GM18867 (cell line): ENCODE data around the gene FAM210A.
"Not testable (repeated sequence)": the region's sequence is repeated elsewhere in the genome, so short reads cannot be mapped to it uniquely, and the experiment has no call there.

ENCODE experiments used
- ATAC-seq: cut with Tn5 transposase; IDR thresholded peaks from one replicate; pipeline ENCODE4 v1.9.1; 2021; ENCODE audit warnings: mild to moderate bottlenecking, moderate library complexity; ENCODE audit not compliant: unreplicated experiment

FAM210A gene

DNA sequence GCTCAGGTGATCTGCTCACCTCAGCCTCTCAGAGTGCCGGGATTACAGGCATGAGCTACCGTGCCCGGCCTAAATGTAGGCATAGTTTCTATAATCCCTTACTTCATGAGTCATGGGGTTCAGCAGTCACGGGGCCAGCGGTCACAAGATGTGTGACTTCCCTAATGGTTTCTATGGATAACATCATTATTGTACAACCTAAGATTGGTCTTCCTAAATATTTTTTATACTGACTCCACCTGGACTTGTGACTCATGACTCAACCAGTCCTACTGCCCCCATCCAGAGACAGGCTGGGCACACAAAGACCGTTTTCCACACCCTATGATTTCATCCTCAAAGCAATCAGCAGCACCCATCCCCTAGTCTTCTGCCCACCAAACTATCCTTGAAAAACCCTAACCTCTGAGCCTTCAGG lies 15.9 kb downstream of the FAM210A start:
- no peak for ATAC-seq

GRCh38 chr18:13703899-13704298 lies 22.5 kb downstream of the FAM210A start:
- ATAC-seq = no peak

DNA sequence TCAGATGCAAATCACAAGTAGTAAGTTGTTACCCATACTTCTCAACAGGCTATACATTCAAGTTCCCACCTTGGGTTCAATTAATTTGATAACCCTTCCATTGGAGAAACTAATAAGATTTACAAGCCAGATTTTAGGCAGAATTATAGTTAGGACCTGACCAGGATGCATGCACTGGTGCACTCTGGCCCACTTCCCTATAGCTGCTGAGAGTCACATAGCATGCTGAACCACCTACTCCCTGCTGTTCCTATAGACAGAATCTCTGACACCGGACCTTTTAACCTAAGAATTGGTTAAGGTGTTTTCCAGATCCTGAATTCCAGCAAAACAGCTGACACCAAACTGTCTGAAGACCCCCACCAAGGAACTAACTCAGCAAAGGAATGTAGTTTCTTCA lies 26.2 kb downstream of the FAM210A start:
- ATAC-seq = no peak

DNA sequence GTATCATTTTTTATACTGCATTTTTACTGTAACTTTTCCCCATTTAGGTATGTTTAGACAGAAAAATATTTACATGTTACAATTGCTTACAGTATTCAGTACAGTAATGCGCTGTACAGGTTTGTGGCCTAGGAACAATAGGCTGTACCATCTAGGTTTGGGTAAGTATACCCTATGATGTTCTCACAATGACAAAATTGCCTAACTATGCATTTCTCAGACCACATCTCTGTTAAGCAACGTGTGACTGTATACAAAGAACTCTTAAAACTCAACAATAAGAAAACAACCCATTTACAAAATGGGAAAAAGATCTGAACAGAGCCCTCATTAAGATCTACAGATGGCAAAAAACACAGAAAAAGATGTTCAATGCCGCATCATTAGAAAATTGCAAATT lies 29.4 kb downstream of the FAM210A start:
- ATAC-seq = no peak

DNA sequence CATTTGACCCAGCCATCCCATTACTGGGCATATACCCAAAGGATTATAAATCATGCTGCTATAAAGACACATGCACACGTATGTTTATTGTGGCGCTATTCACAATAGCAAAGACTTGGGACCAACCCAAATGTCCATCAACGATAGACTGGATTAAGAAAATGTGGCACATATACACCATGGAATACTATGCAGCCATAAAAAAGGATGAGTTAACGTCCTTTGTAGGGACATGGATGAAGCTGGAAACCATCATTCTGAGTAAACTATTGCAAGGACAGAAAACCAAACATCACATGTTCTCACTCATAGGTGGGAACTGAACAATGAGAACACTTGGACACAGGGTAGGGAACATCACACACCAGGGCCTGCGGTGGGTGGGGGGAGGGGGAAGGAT lies 31.0 kb downstream of the FAM210A start:
- ATAC-seq = not testable (repeated sequence)

DNA sequence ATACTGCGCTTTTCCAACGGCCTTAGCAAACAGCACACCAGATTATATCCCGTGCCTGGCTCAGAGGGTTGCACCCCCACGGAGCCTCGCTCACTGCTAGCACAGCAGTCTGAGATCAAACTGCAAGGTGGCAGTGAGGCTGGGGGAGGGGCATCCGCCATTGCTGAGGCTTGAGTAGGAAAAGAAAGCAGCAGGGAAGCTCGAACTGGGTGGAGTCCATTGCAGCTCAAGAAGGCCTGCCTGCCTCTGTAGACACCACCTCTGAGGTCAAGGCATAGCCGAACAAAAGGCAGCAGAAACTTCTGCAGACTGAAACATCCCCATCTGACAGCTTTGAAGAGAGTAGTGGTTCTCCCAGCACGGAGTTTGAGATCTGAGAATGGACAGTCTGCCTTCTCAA lies 36.3 kb downstream of the FAM210A start:
- ATAC-seq = not testable (repeated sequence)

GRCh38 chr18:13688191-13689136 lies 37.9 kb downstream of the FAM210A start:
- no peak for ATAC-seq

GRCh38 chr18:13684546-13684945 lies 41.8 kb downstream of the FAM210A start:
- no peak for ATAC-seq

DNA sequence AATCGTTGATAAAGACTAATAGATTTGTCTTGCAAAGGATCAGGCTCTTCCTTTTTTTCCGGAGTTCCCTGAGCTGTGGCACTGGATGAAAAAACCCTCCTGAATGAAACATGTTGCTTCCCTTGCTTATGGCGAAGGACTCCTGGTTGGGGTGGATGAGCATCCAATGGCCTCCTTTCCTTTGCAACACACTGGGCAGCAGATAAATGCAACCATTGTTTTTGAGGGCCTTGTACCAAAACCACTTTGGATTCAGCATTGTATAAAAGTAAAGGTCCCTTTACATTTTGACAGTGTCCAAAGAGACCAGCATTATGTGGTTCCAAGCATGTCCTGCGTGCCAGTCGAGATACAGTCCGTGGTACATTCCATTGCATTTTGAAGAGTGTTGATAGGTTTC lies 44.7 kb downstream of the FAM210A start:
- ATAC-seq = no peak

DNA sequence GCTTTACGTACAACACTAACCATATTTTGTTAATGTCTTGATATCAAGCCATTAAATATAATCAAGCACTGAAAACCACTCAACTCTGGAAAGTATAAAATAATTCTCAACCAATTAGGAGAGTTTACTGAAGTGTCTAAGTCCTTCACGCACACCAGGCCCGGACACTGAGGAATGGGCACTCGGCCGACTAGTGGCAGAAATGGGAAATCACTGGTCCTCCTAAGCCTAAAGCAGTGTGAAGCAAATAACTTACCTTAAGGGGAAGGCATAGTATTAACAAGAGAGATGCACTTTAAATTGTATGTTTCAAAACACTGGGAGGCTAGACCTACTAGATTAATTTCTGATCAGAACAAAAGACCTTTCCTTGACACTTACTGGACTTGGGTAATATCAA lies 45.7 kb downstream of the FAM210A start:
- ATAC-seq = peak; percentile 86

DNA sequence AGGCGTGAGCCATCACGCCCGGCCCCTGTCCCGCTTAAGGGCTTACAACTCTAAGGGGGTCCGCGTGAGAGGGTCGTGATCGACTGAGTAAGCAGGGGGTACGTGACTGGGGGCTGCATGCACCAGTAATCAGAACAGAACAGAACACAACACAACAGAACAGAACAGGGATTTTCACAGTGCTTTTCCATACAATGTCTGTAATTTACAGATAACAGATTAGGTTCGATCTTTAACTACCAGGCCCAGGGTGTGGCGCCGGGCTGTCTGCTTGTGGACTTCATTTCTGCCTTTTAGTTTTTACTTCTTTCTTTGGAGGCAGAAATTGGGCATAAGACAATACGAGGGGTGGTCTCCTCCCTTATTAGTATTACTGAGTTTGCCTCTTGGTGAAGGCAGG lies 49.0 kb downstream of the FAM210A start:
- ATAC-seq = not testable (repeated sequence)

GRCh38 chr18:13676471-13676870 lies 49.9 kb downstream of the FAM210A start:
- ATAC-seq = no peak

GRCh38 chr18:13672657-13673056 lies 53.7 kb downstream of the FAM210A start:
- ATAC-seq = no peak

DNA sequence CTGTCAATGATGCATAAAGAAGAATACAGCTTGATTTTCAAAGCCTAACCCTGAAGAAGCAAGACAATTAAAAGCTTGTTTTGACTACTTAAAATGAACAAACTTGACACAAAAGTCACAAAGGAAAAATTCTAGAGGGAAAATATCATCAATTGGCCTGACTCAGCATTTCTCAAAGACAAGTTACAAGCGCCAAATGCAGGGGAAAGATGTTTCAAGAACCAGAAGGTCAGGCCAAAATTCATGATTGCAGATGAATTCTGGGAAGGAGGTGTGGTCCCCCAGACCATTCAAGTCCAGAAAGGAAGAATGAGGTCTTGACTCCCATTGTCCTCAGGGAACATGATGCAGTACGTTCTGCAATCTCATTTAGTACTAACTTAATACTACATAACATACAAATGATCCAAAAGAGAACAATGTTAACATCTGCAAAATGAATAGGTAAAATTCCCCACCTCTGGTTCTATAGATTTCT lies 64.5 kb downstream of the FAM210A start:
- no peak for ATAC-seq

DNA sequence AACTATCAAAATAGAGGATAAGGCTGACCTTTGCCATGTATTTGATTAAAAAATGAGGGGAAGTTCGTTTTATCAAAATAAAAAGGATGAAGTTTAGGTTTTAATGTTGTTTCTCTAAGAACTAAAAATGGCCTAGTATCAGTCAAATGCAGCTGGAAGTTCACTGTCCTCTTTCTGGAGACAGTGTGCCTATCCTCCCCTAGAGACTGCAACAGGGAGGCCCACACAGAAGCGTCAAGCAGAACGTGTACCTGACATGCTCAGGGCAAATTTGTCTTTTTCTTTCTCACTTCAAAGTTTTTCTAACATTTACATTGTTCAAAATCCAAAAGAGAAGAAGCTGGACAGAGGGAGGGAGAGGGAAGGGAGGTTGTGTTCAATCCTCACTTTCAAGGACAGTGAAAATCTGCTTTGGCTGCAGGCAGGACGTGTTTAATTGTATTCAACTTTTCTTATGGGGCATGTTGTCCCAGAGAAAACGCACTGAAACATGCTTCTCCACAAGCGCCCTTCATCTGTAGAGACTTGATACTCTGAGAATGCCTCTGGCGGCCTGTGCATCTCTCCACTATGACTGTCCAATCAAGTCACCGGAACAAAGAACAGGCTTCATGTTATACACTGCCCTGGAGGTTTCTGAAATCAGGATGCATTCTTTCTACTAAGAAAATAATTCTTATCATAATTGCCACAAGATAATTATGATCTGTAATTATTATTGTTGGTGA lies 65.1 kb downstream of the FAM210A start:
- no peak for ATAC-seq

DNA sequence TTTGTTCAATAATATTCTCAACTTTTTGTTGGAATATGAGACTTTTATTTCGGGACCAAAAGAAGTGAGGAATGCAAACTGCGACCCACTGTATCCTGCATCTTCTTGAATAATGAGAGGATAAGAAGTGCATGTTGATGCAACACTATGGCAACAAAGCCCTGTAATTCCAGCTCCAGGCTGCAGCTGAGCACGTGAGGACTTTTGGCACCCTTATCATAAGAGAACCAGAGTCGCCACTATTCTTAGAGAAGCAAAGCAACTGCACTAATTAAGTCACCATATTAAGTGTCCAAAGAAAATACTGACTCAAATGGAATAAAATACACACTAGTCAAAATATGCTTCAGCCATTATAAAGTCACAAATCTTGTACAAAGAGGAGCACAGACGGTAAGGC lies 65.8 kb downstream of the FAM210A start:
- ATAC-seq = no peak

DNA sequence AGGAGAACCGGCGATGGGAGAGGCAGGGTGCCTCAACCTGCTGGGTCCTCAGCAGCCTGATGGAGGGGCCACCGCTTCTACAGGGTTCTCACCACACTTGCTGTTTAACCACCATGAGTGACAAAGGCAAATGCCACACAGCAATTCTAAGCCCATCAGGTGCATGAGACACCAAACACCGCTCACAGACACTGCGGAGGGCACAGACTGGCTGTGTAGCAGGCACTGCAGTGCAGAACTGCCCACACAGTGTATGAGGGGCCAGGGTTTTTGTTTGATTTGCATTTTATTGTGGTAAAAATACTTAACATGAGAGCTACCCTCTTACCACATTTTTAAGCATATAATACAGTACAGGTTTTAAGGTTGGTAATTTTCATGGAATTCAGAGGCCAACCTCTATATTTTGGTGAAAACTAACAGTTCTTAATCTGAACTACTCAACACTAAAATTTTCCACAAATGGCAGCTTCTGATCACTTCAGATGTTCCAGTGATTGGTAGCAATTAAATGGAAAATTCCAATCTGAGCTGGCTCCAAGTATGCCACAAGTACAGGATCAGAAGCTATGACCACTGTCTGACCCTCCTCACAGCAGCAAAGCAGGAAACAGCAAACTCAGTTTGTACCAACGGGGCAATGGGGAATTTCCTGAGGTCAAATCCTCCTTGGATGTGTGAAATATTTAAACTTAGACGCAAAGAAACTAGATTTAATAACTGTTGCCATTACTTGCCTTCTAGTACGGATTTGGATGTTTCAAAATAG lies 67.7 kb downstream of the FAM210A start:
- ATAC-seq = no peak

DNA sequence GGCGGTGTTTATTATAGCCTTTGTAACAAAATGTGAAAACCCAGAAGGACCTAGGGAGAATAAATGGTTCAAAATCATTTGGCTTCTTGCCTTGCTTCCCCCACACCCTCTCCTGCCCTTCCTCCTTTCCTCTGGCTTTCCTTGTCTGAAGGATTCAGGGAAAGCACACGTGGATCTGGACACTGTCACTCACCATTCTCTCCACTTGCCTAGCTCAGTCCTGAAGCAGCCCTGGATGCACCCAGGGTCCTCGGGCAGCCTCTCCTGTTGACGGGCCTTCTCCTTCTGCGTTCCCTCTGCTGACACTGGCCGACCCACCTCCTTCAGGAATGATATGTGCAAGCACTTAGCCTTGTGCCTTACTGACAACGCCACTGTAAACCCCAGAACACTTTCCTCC lies 68.4 kb downstream of the FAM210A start:
- ATAC-seq = no peak

DNA sequence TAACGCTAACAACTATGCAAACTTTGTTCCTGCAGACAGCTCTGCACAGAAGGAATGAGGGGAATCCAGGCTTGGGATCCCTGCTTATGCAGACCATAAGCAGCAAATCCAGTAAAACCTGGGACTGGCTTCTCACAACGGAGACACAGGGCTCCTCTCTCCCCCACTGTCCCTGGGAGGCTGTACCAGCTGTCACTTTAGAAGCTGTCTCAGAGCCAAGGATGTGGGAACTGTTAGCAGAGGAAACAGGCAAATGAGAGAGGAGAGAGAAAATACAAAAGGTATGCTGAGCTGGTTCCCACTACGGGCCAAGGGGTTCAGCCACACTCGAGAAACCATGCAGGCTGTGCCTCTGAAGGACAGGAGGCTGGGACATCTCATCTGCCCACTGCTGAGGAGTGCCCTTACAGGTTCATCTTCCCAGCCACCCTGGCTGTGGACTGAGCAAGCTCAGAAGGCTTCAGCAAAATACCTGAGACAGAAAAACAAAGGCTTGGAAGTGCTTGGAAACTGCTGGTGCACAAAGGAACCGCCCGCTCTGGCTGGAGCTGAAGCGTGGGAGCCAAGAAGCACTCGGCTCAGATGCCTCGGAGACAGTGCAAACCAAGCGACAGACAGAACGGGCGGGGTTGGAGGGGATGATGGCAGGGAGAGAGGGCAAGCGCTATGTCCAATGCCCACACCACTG lies 72.5 kb downstream of the FAM210A start:
- no peak for ATAC-seq
